ENCODE data around the gene DKK3. TPM values are rescaled to one million over a fixed set of nuclear protein-coding genes. Genes with fewer than 3 reads are reported as not detected.

Gene DKK3
- polyA plus RNA-seq, 1 experiment: 1,276 TPM

- ChIA-PET POLR2A (no interaction called here), CTCF (interaction anchor here (1.1 to 1.5 kb wide), 3 partner anchors 10 to 50 kb away, joined by 3 to 5 read pairs (median 4); no protein-coding TSS in a partner anchor)
- DNase-seq (ENCODE audit: low read depth): no peak
- no peaks in the 10 kb centered on the region for H3K27me3 ChIP-seq (ENCODE audit: control insufficient read depth, insufficient read depth, low read length)
- no peak for TF ChIP-seq CTCF (IDR thresholded peaks at IDR 0.05; ENCODE audit: insufficient read depth, low read depth, low read length)
- H3K36me3 ChIP-seq (ENCODE audit: control insufficient read depth, insufficient read depth, low read length): no peaks in the 10 kb centered on the region
- no peak overlapping the region for H3K4me3 ChIP-seq (ENCODE audit: low read depth, low read length)
Observed at GRCh38 chr11:12017243-12017678, 8.8 kb upstream of the DKK3 start.

- H3K36me3 ChIP-seq (ENCODE audit: control insufficient read depth, insufficient read depth, low read length): no peaks in the 10 kb centered on the region
- POLR2A ChIA-PET: no interaction called here
- CTCF ChIA-PET: interaction anchor here (1.1 to 1.5 kb wide), 3 partner anchors 9 to 49 kb away, joined by 3 to 5 read pairs (median 4); no protein-coding TSS in a partner anchor
- H3K4me3 ChIP-seq (ENCODE audit: low read depth, low read length): no peak overlapping the region
- 0 out of 2 replicates have a peak, but pooled peaks have one; percentile 11 for TF ChIP-seq CTCF (IDR thresholded peaks at IDR 0.05; ENCODE audit: insufficient read depth, low read depth, low read length)
- DNase-seq (ENCODE audit: low read depth): no peak
- H3K27me3 ChIP-seq (ENCODE audit: control insufficient read depth, insufficient read depth, low read length): no peaks in the 10 kb centered on the region
Observed at GRCh38 chr11:12016246-12016645, 7.8 kb upstream of the DKK3 start.

GRCh38 chr11:12015486-12015885 lies 7.1 kb upstream of the DKK3 start:
- Histone ChIP-seq H3K27me3 (ENCODE audit: control insufficient read depth, insufficient read depth, low read length) (no peaks in the 10 kb centered on the region), H3K4me3 (ENCODE audit: low read depth, low read length) (no peak overlapping the region), H3K36me3 (ENCODE audit: control insufficient read depth, insufficient read depth, low read length) (no peaks in the 10 kb centered on the region)
- POLR2A ChIA-PET: no interaction called here
- TF ChIP-seq CTCF (IDR thresholded peaks at IDR 0.05; ENCODE audit: insufficient read depth, low read depth, low read length): no peak
- DNase-seq (ENCODE audit: low read depth): no peak
- CTCF ChIA-PET: no interaction called here

- ChIA-PET CTCF (no interaction called here), POLR2A (no interaction called here)
- no peak for DNase-seq (ENCODE audit: low read depth)
- Histone ChIP-seq H3K36me3 (ENCODE audit: control insufficient read depth, insufficient read depth, low read length) (no peaks in the 10 kb centered on the region), H3K27me3 (ENCODE audit: control insufficient read depth, insufficient read depth, low read length) (no peaks in the 10 kb centered on the region), H3K4me3 (ENCODE audit: low read depth, low read length) (no peak overlapping the region)
- TF ChIP-seq CTCF (IDR thresholded peaks at IDR 0.05; ENCODE audit: insufficient read depth, low read depth, low read length): no peak
Observed at GRCh38 chr11:12013781-12014180, 5.4 kb upstream of the DKK3 start.

- H3K36me3 ChIP-seq (ENCODE audit: control insufficient read depth, insufficient read depth, low read length): no peaks in the 10 kb centered on the region
- DNase-seq (ENCODE audit: low read depth): no peak
- POLR2A ChIA-PET: interaction anchor here (0.5 kb wide), 1 partner anchor 168 kb away, joined by 3 read pairs; the partner anchor contains the start of gene USP47
- peak overlapping the region; percentile 19 for H3K4me3 ChIP-seq (ENCODE audit: low read depth, low read length)
- no peak for TF ChIP-seq CTCF (IDR thresholded peaks at IDR 0.05; ENCODE audit: insufficient read depth, low read depth, low read length)
- no peaks in the 10 kb centered on the region for H3K27me3 ChIP-seq (ENCODE audit: control insufficient read depth, insufficient read depth, low read length)
- CTCF ChIA-PET: interaction anchor here (1.6 to 2.0 kb wide), 2 partner anchors 11 to 33 kb away, joined by 4 to 6 read pairs; no protein-coding TSS in a partner anchor
Observed at GRCh38 chr11:12009617-12010321, 1.3 kb upstream of the DKK3 start.

Data from BJ (cell line).